22Rv1 (cell line): Measurements from ENCODE around the gene RAD51AP2.

Experiments
- CTCF ChIP-seq: fragments of 450-650 bp; IDR thresholded peaks from 2 replicates; pipeline ENCODE4 v1.5.1; 2017; ENCODE audit warnings: mild to moderate bottlenecking
- ZFX ChIP-seq: fragments of 450-650 bp; IDR thresholded peaks from 2 replicates; pipeline ENCODE4 v1.6.1; 2017; ENCODE audit warnings: antibody characterized with exemption, borderline replicate concordance

GRCh38 chr2:17520761-17521160, 2.5 kb upstream of the RAD51AP2 start:
- TF ChIP-seq CTCF (no peak), ZFX (no peak)
